ENCODE results near the gene UNKL. TPM values are rescaled to one million over a fixed set of nuclear protein-coding genes. Genes with fewer than 3 reads are reported as not detected.

Gene UNKL
- total and polyA plus RNA-seq, 2 donors (not counting 1 experiment from before 2014, with no cell fraction given), result 53.9 to 178 TPM

- peaks cover 13 to 16% of the 10 kb centered on the region in 2 donors for H3K4me1 ChIP-seq (ENCODE audit: control insufficient read depth in 2 of 2, insufficient read depth in 2 of 2, low read length in 2 of 2)
- H3K4me1 Mint-ChIP-seq, result peaks cover 25% of the 10 kb centered on the region
Measured at GRCh38 chr16:1407753-1408152, 6.8 kb downstream of the UNKL start.

More at GRCh38 chr16:1407753-1408152, 6.8 kb downstream of the UNKL start:
- Mint-ChIP-seq H3K27ac (peak overlapping the region; percentile 37), H3K27me3 (no peaks in the 10 kb centered on the region), H3K4me3 (peak overlapping the region; percentile 83), H3K9me3 (ENCODE audit: insufficient read depth) (no peaks in the 10 kb centered on the region)
- ChIA-PET POLR2A (interaction anchor here (0.9 to 1.2 kb wide), 4 partner anchors 13 to 73 kb away, joined by 3 to 6 read pairs (median 4); partner anchors contain the start of gene UQCC4), CTCF (interaction anchor here (0.9 to 2.9 kb wide), 5 partner anchors 12 to 820 kb away, joined by 3 to 16 read pairs (median 3); partner anchors contain the start of genes NUBP2 and SPSB3)
- H3K27ac ChIP-seq (ENCODE audit: low read length in 2 of 2), result peak overlapping the region; percentile 6 to 60
- H3K36me3 ChIP-seq (replicated peaks in 1 of 2; ENCODE audit: control extremely low read depth in 1 of 2, control insufficient read depth in 1 of 2, extremely low read depth in 1 of 2, insufficient read depth in 2 of 2, low read length in 1 of 2), result peaks cover 0 to 51% of the 10 kb centered on the region in 2 experiments
- no peaks in the 10 kb centered on the region for H3K27me3 ChIP-seq (replicated peaks in 1 of 4; ENCODE audit: control extremely low read depth in 1 of 4, control insufficient read depth in 3 of 4, insufficient read depth in 4 of 4, low read length in 3 of 4)
- H3K9ac ChIP-seq (ENCODE audit: low read length), result peak overlapping the region; percentile 64
- no peak overlapping the region for H2AFZ ChIP-seq (ENCODE audit: insufficient read depth, low read depth, low read length, poor library complexity, severe bottlenecking)
- DNase-seq (no peak), ATAC-seq (ENCODE audit: low read depth) (no peak)
- H3K4me2 ChIP-seq (replicated peaks; ENCODE audit: low read depth, low read length, poor library complexity, severe bottlenecking), result peak overlapping the region; percentile 98
- H3K9me3 ChIP-seq (ENCODE audit: control extremely low read depth in 1 of 3, control insufficient read depth in 2 of 3, insufficient read depth in 1 of 3, low read length in 2 of 3), result no peaks in the 10 kb centered on the region
- TF ChIP-seq CTCF (IDR thresholded peaks at IDR 0.05) (no peak), EZH2 (IDR thresholded peaks at IDR 0.05; ENCODE audit: borderline replicate concordance, insufficient read depth, low read depth, low read length, poor library complexity, severe bottlenecking) (no peak)
- H4K20me1 ChIP-seq (ENCODE audit: control insufficient read depth, insufficient read depth, low read length, poor library complexity, severe bottlenecking), result peaks cover 98% of the 10 kb centered on the region
- H3K4me3 ChIP-seq (ENCODE audit: control extremely low read depth in 1 of 5, extremely low read depth in 1 of 5, insufficient read depth in 1 of 5, low read depth in 2 of 5, low read length in 4 of 5), result peak overlapping the region in 4 of 5 experiments; percentile 18 to 57 (median 40)
- WGBS (ENCODE audit: insufficient coverage), result 50% methylated on average over 11 of the region's 11 CpGs
- H3K79me2 ChIP-seq (ENCODE audit: control insufficient read depth, insufficient read depth, low read length), result peaks cover 99% of the 10 kb centered on the region
- intact Hi-C loops (cut with micrococcal nuclease), result loop anchor here (10.0 kb wide), 1 partner anchor 53 kb away; the partner anchor contains the start of genes GNPTG and TSR3

All from B cell (primary cell).